GM12878 (cell line): ENCODE results near the gene CTRL. TPM values are rescaled to one million over a fixed set of nuclear protein-coding genes. Genes with fewer than 3 reads are reported as not detected.

Experiments
- ATAC-seq: fragments of 200-7000 bp; cut with Tn5 transposase; 3 replicates; pipeline ENCODE4 v1.9.1; 2020; ENCODE audit warnings: mild to moderate bottlenecking, moderate library complexity
- BruUV-seq: library from RNA; stranded (reverse); fragments of 400-500 nt; replicated peaks from 2 replicates; lab custom pipeline; 2021; lab: Mats Ljungman, UMichigan
- CTCF ChIA-PET: fragments of 300-600 bp; sonication (Branson Sonifier 250); formaldehyde crosslinking; extraction: SDS; loops from one replicate; lab custom pipeline; 2021; ENCODE audit warnings: inconsistent platforms; lab: Yijun Ruan, JAX
- POLR2A ChIA-PET: fragments of 350-600 bp; formaldehyde crosslinking; extraction: SDS; loops from one replicate; lab custom pipeline; 2021; ENCODE audit warnings: inconsistent platforms; lab: Charles Lee
- RAD21 ChIA-PET: fragments of 300-600 bp; sonication (Branson Sonifier 250); formaldehyde crosslinking; loops from one replicate; lab custom pipeline; 2023; ENCODE audit warnings: antibody characterized with exemption; ENCODE audit not compliant: unreplicated experiment; lab: Charles Lee
- SMC1A ChIA-PET: fragments of 300-600 bp; sonication (Branson Sonifier 250); formaldehyde crosslinking; loops from one replicate; lab custom pipeline; 2023; ENCODE audit not compliant: unreplicated experiment, uncharacterized antibody; lab: Charles Lee
- DNase-seq: peaks from one replicate; pipeline ENCODE4 v3.0.0-alpha.2; 2011; ENCODE audit warnings: low read depth, low spot score
- FAIRE-seq: peaks from 3 replicates; lab custom pipeline; 2011; peaks lifted over from hg19 to GRCh38; lab: Jason Lieb, UNC
- H2AFZ ChIP-seq: 2 replicates; pipeline ENCODE4 v1.6.0; 2011; ENCODE audit warnings: low read depth, low read length, control low read depth; ENCODE audit not compliant: control insufficient read depth
- H3K27ac ChIP-seq: 2 replicates; pipeline ENCODE4 v1.5.1; 2011; ENCODE audit warnings: control low read depth; ENCODE audit not compliant: control insufficient read depth, insufficient read depth
- H3K27me3 ChIP-seq, 2 experiments: replicated peaks in 1 of 2; 2 replicates each; pipeline versions ENCODE4 v1.6.0 to v1.6.1; 2011; ENCODE audit warnings: low read length in 1 of 2; ENCODE audit not compliant: control insufficient read depth in 2 of 2, insufficient read depth in 2 of 2
- H3K36me3 ChIP-seq, 2 experiments: 2 replicates each; pipeline ENCODE4 v1.5.1; 2011; ENCODE audit warnings: low read length in 1 of 2; ENCODE audit not compliant: control insufficient read depth in 2 of 2, insufficient read depth in 2 of 2
- H3K4me1 ChIP-seq: 2 replicates; pipeline ENCODE4 v1.6.1; 2011; ENCODE audit warnings: mild to moderate bottlenecking, low read length, moderate library complexity, mixed read lengths; ENCODE audit not compliant: control insufficient read depth, insufficient read depth
- H3K4me2 ChIP-seq: 2 replicates; pipeline ENCODE4 v1.6.0; 2011; ENCODE audit warnings: control low read depth; ENCODE audit not compliant: control insufficient read depth, insufficient read depth
- H3K4me3 ChIP-seq: fragments of 200-600 bp; sonication (generic); 2 replicates; pipeline ENCODE4 v1.5.1; 2016
- H3K79me2 ChIP-seq: 2 replicates; pipeline ENCODE4 v1.6.0; 2011; ENCODE audit warnings: low read length; ENCODE audit not compliant: control insufficient read depth, insufficient read depth
- H3K9ac ChIP-seq: 2 replicates; pipeline ENCODE4 v1.8.0; 2011; ENCODE audit warnings: low read length, control low read depth, mixed read lengths; ENCODE audit not compliant: control insufficient read depth, insufficient read depth
- H3K9me3 ChIP-seq: replicated peaks from 3 replicates; pipeline ENCODE4 v1.5.1; 2011; ENCODE audit warnings: mild to moderate bottlenecking, low read length; ENCODE audit not compliant: control insufficient read depth, insufficient read depth
- H4K20me1 ChIP-seq: 2 replicates; pipeline ENCODE4 v1.6.0; 2011; ENCODE audit not compliant: control insufficient read depth, insufficient read depth
- MTA3 ChIP-seq: IDR thresholded peaks from 2 replicates; pipeline ENCODE4 v1.6.1; 2012; ENCODE audit warnings: low read length, inconsistent platforms, borderline replicate concordance
- NR2F1 ChIP-seq: fragments of 450-650 bp; conservative IDR thresholded peaks from 2 replicates; pipeline ENCODE4 v1.6.1; 2017; ENCODE audit warnings: mild to moderate bottlenecking
- POLR2A ChIP-seq: IDR thresholded peaks from 2 replicates; pipeline ENCODE4 v1.6.1; 2011; ENCODE audit warnings: low read depth, mild to moderate bottlenecking, low read length
- SIN3A ChIP-seq: IDR thresholded peaks from 2 replicates; pipeline ENCODE4 v1.6.1; 2012; ENCODE audit warnings: low read depth, low read length, improper control_type of control experiment
- TAF1 ChIP-seq: IDR thresholded peaks from 2 replicates; pipeline ENCODE4 v1.6.1; 2011; ENCODE audit warnings: mild to moderate bottlenecking, low read depth, low read length, borderline replicate concordance
- ZNF207 ChIP-seq: fragments of 450-650 bp; IDR thresholded peaks from 2 replicates; pipeline ENCODE4 v1.6.1; 2014; ENCODE audit warnings: antibody characterized with exemption, mild to moderate bottlenecking, borderline replicate concordance
- WGBS: methylation state at CpG from one replicate; pipeline ENCODE4 v1.1.6; 2016; ENCODE audit warnings: low lambda C conversion rate; ENCODE audit not compliant: insufficient replicate concordance, insufficient coverage; ENCODE audit errors: missing lambda C conversion rate; 5-methylcytosine and 5-hydroxymethylcytosine counted together
- in situ Hi-C: fragments of 300-500 bp; cut with MboI; formaldehyde crosslinking; loops from 9 replicates; pipeline ENCODE4 v1.14.3; 2018; ENCODE audit warnings: mixed read lengths
- intact Hi-C: fragments of 100-400 bp; cut with micrococcal nuclease; formaldehyde crosslinking; loops from one replicate; pipeline ENCODE4 v1.14.2; 2022; ENCODE audit not compliant: unreplicated experiment
- polyA plus RNA-seq, 11 experiments: library from polyadenylated mRNA; depleted of rRNA in 4 of 11; unstranded in 6 of 11; stranded (reverse) in 5 of 11; fragments of >200 nt; fragmentation: Nextera tagmentation in 4 of 11; fragmentation: Illumina TruSeq in 1 of 11; extraction: Ambion mirVana in 4 of 11; extraction: Trizol in 1 of 11; gene quantifications; 1 replicate in 1 of 11; 2 replicates in 10 of 11; pipeline versions ENCODE4 v1.2.1 to v1.2.3, GENCODE V29; 2011 to 2016; ENCODE audit warnings: inconsistent platforms in 2 of 11, missing spikeins in 2 of 11, low read depth in 1 of 11
- total RNA-seq, 4 experiments: library from RNA; depleted of rRNA in 3 of 4; stranded (reverse); fragments of >200 nt in 3 of 4; fragmentation: Illumina TruSeq in 1 of 4; extraction: Trizol in 1 of 4; gene quantifications; 2 replicates each; pipeline versions ENCODE4 v1.2.1 to v1.2.3, GENCODE V29; 2013 to 2021

Gene CTRL
- total and polyA plus RNA-seq, 10 of the 15 experiments (the other 5 are each of a cell fraction or from before 2014, with no cell fraction given): 1.1 to 4.9 (median 2.6) TPM

DNA sequence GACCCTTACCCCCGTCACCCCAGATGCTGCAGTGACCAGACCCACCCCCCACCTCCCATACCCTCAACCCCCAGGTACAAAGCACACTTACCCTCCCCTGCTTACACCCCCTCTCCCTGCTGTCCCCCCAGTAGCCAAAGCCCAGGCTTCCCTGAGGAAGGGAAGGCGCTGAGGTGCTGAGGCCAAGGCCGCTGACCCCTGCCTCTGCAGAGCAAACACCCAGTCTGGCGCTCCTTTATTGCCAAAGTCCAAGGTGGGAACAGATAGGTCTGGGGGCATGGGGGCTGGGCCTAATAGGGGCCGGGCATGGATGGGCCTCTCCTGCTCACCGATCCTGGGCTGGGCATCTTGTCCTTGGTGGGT lies 11.6 kb upstream of the CTRL start:
- ATAC-seq (no peak), FAIRE-seq (no peak), DNase-seq (no peak)
- no peak overlapping the region for H3K27ac ChIP-seq
- H3K36me3 ChIP-seq: peaks cover 0 to 12% of the 10 kb centered on the region in 2 experiments; a peak in 3 of 4 replicates
- in situ Hi-C loops: no loop called here
- H2AFZ ChIP-seq: no peak overlapping the region
- H3K4me2 ChIP-seq: no peak overlapping the region
- no peaks in the 10 kb centered on the region for H3K79me2 ChIP-seq
- H3K4me1 ChIP-seq: peaks cover 7% of the 10 kb centered on the region
- no peak overlapping the region for H3K4me3 ChIP-seq
- WGBS: 90% methylated on average over 6 of the region's 6 CpGs
- ChIA-PET CTCF (interaction anchor here (1.3 to 1.7 kb wide), 2 partner anchors 21 to 98 kb away, joined by 4 to 5 read pairs; no protein-coding TSS in a partner anchor), SMC1A (no interaction called here), RAD21 (no interaction called here), POLR2A (no interaction called here)
- H4K20me1 ChIP-seq: no peaks in the 10 kb centered on the region
- intact Hi-C loops: no loop called here
- BruUV-seq: no TSS peak
- no peaks in the 10 kb centered on the region for H3K9me3 ChIP-seq
- no peaks in the 10 kb centered on the region for H3K27me3 ChIP-seq
- no peak overlapping the region for H3K9ac ChIP-seq
- no peak for TF ChIP-seq SIN3A
- no peak for TF ChIP-seq ZNF207
- TF ChIP-seq, all 136 proteins: peak for 0

DNA sequence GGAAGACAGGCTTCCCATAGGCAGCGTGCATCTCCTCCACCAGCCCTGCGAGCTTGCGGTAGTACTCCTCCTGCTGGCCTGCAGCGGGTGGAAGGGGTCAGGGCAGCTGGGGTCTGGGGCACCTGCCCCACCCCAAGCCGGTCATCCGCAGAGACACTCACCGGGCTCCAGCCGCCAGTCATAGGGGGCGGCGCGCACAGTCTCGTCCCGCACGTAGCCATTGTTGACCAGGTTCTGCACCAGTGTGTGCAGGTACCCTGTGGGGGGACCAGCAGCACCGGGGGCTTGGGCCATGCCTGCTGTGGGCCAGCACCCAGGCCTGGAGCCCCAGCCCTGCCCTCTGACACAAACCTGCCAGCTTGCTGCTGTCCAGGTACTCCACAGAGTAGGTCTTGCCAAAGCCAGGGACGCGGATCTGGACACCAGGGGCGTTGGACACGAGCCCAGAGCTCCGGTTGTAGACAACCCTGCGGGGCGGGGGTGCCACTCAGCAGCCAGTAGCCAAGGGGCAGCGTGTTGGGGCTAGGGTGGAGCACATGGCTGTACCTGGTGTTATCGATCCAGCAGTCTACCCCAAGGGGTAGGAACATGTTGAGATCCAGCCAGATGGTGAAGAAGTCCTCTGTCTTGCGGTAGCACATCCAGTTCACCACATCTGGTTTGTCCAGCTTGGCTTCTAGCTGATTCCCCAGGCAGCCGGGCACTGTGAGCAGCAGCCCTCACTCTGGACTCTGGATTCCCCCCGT lies 11.0 kb upstream of the CTRL start:
- RAD21 ChIA-PET: interaction anchor here (1.1 kb wide), 1 partner anchor 79 kb away, joined by 3 read pairs; no protein-coding TSS in a partner anchor
- in situ Hi-C loops: no loop called here
- 91% methylated on average over 25 of the region's 27 CpGs for WGBS
- H3K27ac ChIP-seq: no peak overlapping the region
- no TSS peak for BruUV-seq
- H3K4me2 ChIP-seq: no peak overlapping the region
- H3K9me3 ChIP-seq: no peaks in the 10 kb centered on the region
- no peak overlapping the region for H2AFZ ChIP-seq
- POLR2A ChIA-PET: no interaction called here
- no peak for FAIRE-seq
- CTCF ChIA-PET: interaction anchor here (0.6 to 2.5 kb wide), 11 partner anchors 10 to 396 kb away, joined by 3 to 9 read pairs (median 5); no protein-coding TSS in a partner anchor
- H3K36me3 ChIP-seq: peaks cover 0 to 12% of the 10 kb centered on the region in 2 experiments; a peak in 3 of 4 replicates
- intact Hi-C loops: no loop called here
- no peak overlapping the region for H3K4me3 ChIP-seq
- TF ChIP-seq MTA3 (no peak), POLR2A (0 out of 2 replicates have a peak, but pooled peaks have one; percentile 20), NR2F1 (no peak), TAF1 (no peak)
- no peak overlapping the region for H3K9ac ChIP-seq
- H3K79me2 ChIP-seq: peaks cover 2% of the 10 kb centered on the region; the same call in 1 of the 2 replicates
- H3K27me3 ChIP-seq: no peaks in the 10 kb centered on the region
- H4K20me1 ChIP-seq: no peaks in the 10 kb centered on the region
- SMC1A ChIA-PET: interaction anchor here (1.0 kb wide), 1 partner anchor 425 kb away, joined by 3 read pairs; no protein-coding TSS in a partner anchor
- DNase-seq: no peak
- H3K4me1 ChIP-seq: peaks cover 7% of the 10 kb centered on the region
- ATAC-seq: no peak
